Fibroblast of lung (primary cell): ENCODE data around the gene SIM1. TPM values are rescaled to one million over a fixed set of nuclear protein-coding genes. Genes with fewer than 3 reads are reported as not detected.

Experiments
- DNase-seq, 2 donors: peaks; one replicate each; pipeline versions ENCODE4 v3.0.0 to v3.0.0-alpha.2; 2010; ENCODE audit warnings: low read depth in 2 of 2
- H2AFZ ChIP-seq: 2 replicates; pipeline ENCODE4 v1.5.1; 2012; ENCODE audit warnings: low read length, control low read depth, inconsistent platforms
- H3K27ac ChIP-seq: 2 replicates; pipeline ENCODE4 v1.5.1; 2011; ENCODE audit warnings: low read length, control low read depth; ENCODE audit not compliant: insufficient read depth
- H3K27me3 ChIP-seq: 2 replicates; pipeline ENCODE4 v1.5.1; 2011; ENCODE audit warnings: mild to moderate bottlenecking, low read length; ENCODE audit not compliant: control insufficient read depth, insufficient read depth
- H3K36me3 ChIP-seq: 2 replicates; pipeline ENCODE4 v1.5.1; 2011; ENCODE audit warnings: low read length; ENCODE audit not compliant: control insufficient read depth, insufficient read depth
- H3K4me1 ChIP-seq: 2 replicates; pipeline ENCODE4 v1.5.1; 2011; ENCODE audit warnings: low read length; ENCODE audit not compliant: control insufficient read depth, insufficient read depth; ENCODE audit errors: extremely low read depth
- H3K4me2 ChIP-seq: 2 replicates; pipeline ENCODE4 v1.5.1; 2011; ENCODE audit warnings: low read length, control low read depth; ENCODE audit not compliant: insufficient read depth; ENCODE audit errors: extremely low read depth
- H3K4me3 ChIP-seq, 4 experiments: fragments of 200-600 bp in 1 of 4; sonication (generic) in 1 of 4; replicated peaks in 1 of 4; 2 replicates each; pipeline ENCODE4 v1.5.1; 2011 to 2016; ENCODE audit warnings: low read length in 4 of 4, low read depth in 3 of 4, mild to moderate bottlenecking in 3 of 4, control low read depth in 2 of 4, inconsistent platforms in 1 of 4, mixed read lengths in 1 of 4; ENCODE audit not compliant: insufficient read depth in 1 of 4; ENCODE audit errors: control extremely low read depth in 1 of 4
- H3K79me2 ChIP-seq: 2 replicates; pipeline ENCODE4 v1.5.1; 2012; ENCODE audit warnings: mild to moderate bottlenecking, low read length, inconsistent platforms; ENCODE audit not compliant: control insufficient read depth, insufficient read depth
- H3K9ac ChIP-seq: 2 replicates; pipeline ENCODE4 v1.5.1; 2011; ENCODE audit warnings: mild to moderate bottlenecking, low read length, control low read depth; ENCODE audit not compliant: insufficient read depth
- H3K9me3 ChIP-seq: 2 replicates; pipeline ENCODE4 v1.5.1; 2012; ENCODE audit warnings: low read depth, low read length; ENCODE audit not compliant: control insufficient read depth, insufficient read depth
- H4K20me1 ChIP-seq: 2 replicates; pipeline ENCODE4 v1.5.1; 2011; ENCODE audit warnings: low read length; ENCODE audit not compliant: control insufficient read depth, insufficient read depth; ENCODE audit errors: extremely low read depth
- EZH2 ChIP-seq: IDR thresholded peaks from 2 replicates; pipeline ENCODE4 v1.5.1; 2012; ENCODE audit warnings: low read length, control low read depth, mild to moderate bottlenecking; ENCODE audit errors: missing control alignments
- polyA plus RNA-seq, 2 donors: library from polyadenylated mRNA; depleted of rRNA in 1 of 2; stranded (reverse) in 1 of 2; unstranded in 1 of 2; fragments of >200 nt; gene quantifications; 2 replicates each; pipeline ENCODE4 v1.2.1, GENCODE V29; 2011 to 2012; ENCODE audit warnings: missing spikeins in 1 of 2
- total RNA-seq: library from RNA; depleted of rRNA; stranded (reverse); fragments of >200 nt; gene quantifications from 2 replicates; pipeline ENCODE4 v1.2.1, GENCODE V29; 2014
- TF ChIP-seq, protein P1 (sequence below), 2 donors: IDR thresholded peaks in 1 of 2; conservative IDR thresholded peaks in 1 of 2; 1 replicate in 1 of 2; 2 replicates in 1 of 2; pipeline ENCODE4 v1.5.1; 2011 to 2012; ENCODE audit warnings: low read length in 2 of 2, control low read depth in 1 of 2, inconsistent platforms in 1 of 2, low read depth in 1 of 2, mild to moderate bottlenecking in 1 of 2

Gene SIM1
- total and polyA plus RNA-seq, 2 donors (not counting 1 experiment from before 2014, with no cell fraction given): not detected

DNA sequence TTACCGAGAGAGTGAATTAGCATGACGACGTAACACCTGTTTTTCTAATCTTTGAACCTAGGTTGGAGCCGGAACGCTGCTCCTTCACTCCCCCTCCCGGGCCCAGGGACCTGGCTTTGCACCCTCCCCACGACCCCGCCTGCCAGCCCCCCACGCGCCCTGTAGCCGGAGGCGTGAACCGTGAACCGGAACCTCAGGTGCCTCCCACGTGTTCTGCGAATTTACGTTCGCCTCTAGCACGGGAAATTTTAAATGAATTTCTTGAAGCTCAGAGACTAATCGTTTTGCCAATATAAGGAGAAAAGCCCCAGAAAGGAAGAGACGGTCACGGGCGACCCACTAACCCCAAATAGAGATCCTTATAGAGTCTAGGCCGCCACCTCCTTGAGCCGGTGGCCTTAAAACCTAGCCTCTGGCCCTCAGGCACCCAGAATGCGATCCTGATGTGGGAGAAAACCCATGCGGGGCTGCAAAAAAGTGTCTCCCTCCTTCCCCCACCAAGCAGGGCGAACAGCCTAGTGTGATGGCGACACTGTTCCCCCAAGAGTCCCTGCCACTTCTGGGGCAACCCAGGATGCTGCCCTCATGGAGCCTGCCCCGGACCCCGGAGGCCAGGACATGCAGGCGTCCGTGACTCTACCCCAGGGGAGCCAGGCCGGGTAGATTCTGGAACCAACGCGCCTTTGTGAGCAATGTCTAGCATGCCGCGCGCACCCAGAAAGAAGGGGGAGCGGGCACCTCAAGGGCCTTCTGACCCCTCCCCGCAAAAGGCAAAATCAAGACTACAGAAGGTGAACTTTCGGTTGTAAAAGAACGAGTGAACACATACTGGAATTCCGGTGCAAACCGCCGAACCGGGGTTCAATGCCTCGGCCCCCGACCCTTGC is 2.7 kb upstream of the SIM1 start:
- Histone ChIP-seq H3K4me3 (no peak overlapping the region), H3K79me2 (no peaks in the 10 kb centered on the region), H3K4me1 (no peaks in the 10 kb centered on the region), H4K20me1 (no peaks in the 10 kb centered on the region), H3K4me2 (no peak overlapping the region), H3K27ac (no peak overlapping the region), H3K9me3 (no peaks in the 10 kb centered on the region), H2AFZ (no peak overlapping the region), H3K27me3 (peaks cover 95% of the 10 kb centered on the region), H3K9ac (no peak overlapping the region), H3K36me3 (no peaks in the 10 kb centered on the region)
- no peak for DNase-seq
- TF ChIP-seq, protein P1, sequence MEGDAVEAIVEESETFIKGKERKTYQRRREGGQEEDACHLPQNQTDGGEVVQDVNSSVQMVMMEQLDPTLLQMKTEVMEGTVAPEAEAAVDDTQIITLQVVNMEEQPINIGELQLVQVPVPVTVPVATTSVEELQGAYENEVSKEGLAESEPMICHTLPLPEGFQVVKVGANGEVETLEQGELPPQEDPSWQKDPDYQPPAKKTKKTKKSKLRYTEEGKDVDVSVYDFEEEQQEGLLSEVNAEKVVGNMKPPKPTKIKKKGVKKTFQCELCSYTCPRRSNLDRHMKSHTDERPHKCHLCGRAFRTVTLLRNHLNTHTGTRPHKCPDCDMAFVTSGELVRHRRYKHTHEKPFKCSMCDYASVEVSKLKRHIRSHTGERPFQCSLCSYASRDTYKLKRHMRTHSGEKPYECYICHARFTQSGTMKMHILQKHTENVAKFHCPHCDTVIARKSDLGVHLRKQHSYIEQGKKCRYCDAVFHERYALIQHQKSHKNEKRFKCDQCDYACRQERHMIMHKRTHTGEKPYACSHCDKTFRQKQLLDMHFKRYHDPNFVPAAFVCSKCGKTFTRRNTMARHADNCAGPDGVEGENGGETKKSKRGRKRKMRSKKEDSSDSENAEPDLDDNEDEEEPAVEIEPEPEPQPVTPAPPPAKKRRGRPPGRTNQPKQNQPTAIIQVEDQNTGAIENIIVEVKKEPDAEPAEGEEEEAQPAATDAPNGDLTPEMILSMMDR (conservative IDR thresholded peaks at IDR 0.05 in 1 of 2, IDR thresholded peaks at IDR 0.05 in 1 of 2; ENCODE audit: low read depth in 1 of 2, low read length in 2 of 2): no peak
- TF ChIP-seq EZH2: peak; percentile 75

DNA sequence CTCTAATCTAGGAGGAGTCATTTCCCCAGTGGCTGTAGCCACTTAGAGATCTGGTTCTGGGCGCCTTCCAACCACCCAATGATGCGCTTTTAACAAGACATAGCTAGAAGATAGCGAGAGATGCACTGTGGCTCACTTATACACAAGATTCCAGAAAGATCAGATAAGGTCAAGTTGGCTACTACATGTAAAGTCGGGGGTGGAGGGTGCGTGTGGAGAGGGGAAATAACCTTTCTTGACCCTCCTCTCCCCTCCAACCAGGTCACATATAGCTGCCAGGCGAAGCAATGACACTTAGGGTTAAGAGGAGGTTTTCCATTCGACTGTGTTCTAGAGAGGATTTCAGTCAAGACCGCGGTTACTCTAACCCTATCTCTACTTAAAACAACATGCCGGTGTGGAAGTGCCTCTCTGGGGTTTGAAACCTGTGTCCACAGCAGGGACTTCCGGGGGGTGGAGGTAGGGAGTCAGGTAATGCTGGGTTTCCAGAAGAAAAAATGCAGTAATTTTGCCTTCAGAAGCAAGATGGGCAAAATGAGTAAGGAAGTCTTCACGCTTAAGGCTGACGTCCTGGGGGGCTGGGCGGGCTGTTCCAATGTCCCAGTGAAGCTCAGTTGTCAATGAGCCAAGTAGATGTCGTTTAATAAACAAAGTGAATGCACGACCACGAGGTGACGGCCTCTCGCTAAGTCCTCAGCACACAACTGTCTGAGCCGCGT is 1.8 kb upstream of the SIM1 start:
- no peak for DNase-seq
- H3K9me3 ChIP-seq: no peaks in the 10 kb centered on the region
- H3K27me3 ChIP-seq: peaks cover 96% of the 10 kb centered on the region
- no peak overlapping the region for H3K4me3 ChIP-seq
- H3K4me2 ChIP-seq: no peak overlapping the region
- H4K20me1 ChIP-seq: no peaks in the 10 kb centered on the region
- H3K27ac ChIP-seq: no peak overlapping the region
- H2AFZ ChIP-seq: no peak overlapping the region
- TF ChIP-seq, protein P1 (conservative IDR thresholded peaks at IDR 0.05 in 1 of 2, IDR thresholded peaks at IDR 0.05 in 1 of 2; ENCODE audit: low read depth in 1 of 2, low read length in 2 of 2): no peak
- TF ChIP-seq EZH2: no peak
- no peak overlapping the region for H3K9ac ChIP-seq
- H3K4me1 ChIP-seq: no peaks in the 10 kb centered on the region
- no peaks in the 10 kb centered on the region for H3K36me3 ChIP-seq
- H3K79me2 ChIP-seq: no peaks in the 10 kb centered on the region

DNA sequence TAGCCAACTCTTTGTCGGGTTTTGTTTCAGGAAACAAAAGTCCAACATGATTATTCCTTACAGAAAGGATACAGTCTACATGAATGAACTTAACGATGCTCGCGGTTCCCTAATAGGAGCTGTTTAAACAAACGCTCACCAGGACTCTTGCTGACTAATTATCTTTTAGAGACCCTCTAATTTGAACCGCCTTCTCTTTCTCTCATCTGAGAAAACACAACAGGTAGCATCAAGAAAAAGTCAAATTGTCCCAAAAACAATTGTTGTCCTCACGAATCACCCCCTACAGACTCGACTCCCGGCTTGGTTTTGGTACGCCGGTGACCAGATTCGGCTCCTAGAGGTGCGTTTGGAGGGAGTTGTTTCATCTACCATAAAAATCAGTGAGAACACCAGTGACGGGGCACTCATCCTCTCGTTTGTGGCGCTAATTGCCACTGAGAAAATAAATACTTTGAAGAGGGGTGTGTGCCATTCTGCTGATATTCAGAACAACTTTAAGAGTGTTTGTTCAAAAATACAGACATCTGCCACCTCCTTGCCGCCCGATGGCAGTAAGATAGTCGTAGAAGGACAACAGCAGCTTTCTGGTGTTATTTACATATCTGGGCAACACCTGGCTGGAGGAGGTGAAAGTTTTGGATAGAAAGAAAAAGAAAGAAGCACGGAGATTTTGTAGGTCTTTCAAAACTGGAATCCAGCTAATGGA is 1.1 kb upstream of the SIM1 start:
- no peaks in the 10 kb centered on the region for H4K20me1 ChIP-seq
- TF ChIP-seq, protein P1 (conservative IDR thresholded peaks at IDR 0.05 in 1 of 2, IDR thresholded peaks at IDR 0.05 in 1 of 2; ENCODE audit: low read depth in 1 of 2, low read length in 2 of 2): no peak
- TF ChIP-seq EZH2: peak; percentile 15
- no peak overlapping the region for H3K27ac ChIP-seq
- no peaks in the 10 kb centered on the region for H3K4me1 ChIP-seq
- H3K36me3 ChIP-seq: no peaks in the 10 kb centered on the region
- no peaks in the 10 kb centered on the region for H3K9me3 ChIP-seq
- no peak for DNase-seq
- no peak overlapping the region for H3K9ac ChIP-seq
- no peak overlapping the region for H3K4me2 ChIP-seq
- H3K27me3 ChIP-seq: peaks cover 94% of the 10 kb centered on the region
- H2AFZ ChIP-seq: no peak overlapping the region
- H3K4me3 ChIP-seq: no peak overlapping the region
- H3K79me2 ChIP-seq: no peaks in the 10 kb centered on the region
